ENCODE data around the gene AADACL2.
"Not testable (repeated sequence)": the region's sequence is repeated elsewhere in the genome, so short reads cannot be mapped to it uniquely, and the experiment has no call there.

Gene AADACL2

GRCh38 chr3:151733613-151734012 lies at the start of gene AADACL2:
Gene AADACL2 (plus strand): TSS chr3:151733927. CDS start chr3:151734036, 109 bp downstream.
- DNase-seq, result no peak

- DNase-seq, result no peak
Measured at GRCh38 chr3:151684094-151684493, 49.6 kb upstream of the AADACL2 start.

GRCh38 chr3:151686257-151686656 lies 47.5 kb upstream of the AADACL2 start:
- DNase-seq, result no peak

GRCh38 chr3:151687076-151687475 lies 46.7 kb upstream of the AADACL2 start:
- no peak for DNase-seq

GRCh38 chr3:151688571-151688970 lies 45.2 kb upstream of the AADACL2 start:
- no peak for DNase-seq

GRCh38 chr3:151690645-151691044 lies 43.1 kb upstream of the AADACL2 start:
- no peak for DNase-seq

- no peak for DNase-seq
Measured at GRCh38 chr3:151697496-151697895, 36.2 kb upstream of the AADACL2 start.

GRCh38 chr3:151707216-151707615 lies 26.5 kb upstream of the AADACL2 start:
- DNase-seq, result no peak

- no peak for DNase-seq
Measured at GRCh38 chr3:151708868-151709267, 24.9 kb upstream of the AADACL2 start.

GRCh38 chr3:151709847-151710246 lies 23.9 kb upstream of the AADACL2 start:
- DNase-seq, result no peak

- DNase-seq, result no peak
Measured at GRCh38 chr3:151721294-151721693, 12.4 kb upstream of the AADACL2 start.

- no peak for DNase-seq
Measured at GRCh38 chr3:151722856-151723255, 10.9 kb upstream of the AADACL2 start.

- no peak for DNase-seq
Measured at GRCh38 chr3:151724576-151725562, 8.9 kb upstream of the AADACL2 start.

- DNase-seq, result no peak
Measured at GRCh38 chr3:151726016-151726415, 7.7 kb upstream of the AADACL2 start.

GRCh38 chr3:151732861-151733260 lies 866 bp upstream of the AADACL2 start:
- no peak for DNase-seq

GRCh38 chr3:151740581-151740980 lies 6.9 kb downstream of the AADACL2 start:
- no peak for DNase-seq

- no peak for DNase-seq
Measured at GRCh38 chr3:151743855-151744254, 10.1 kb downstream of the AADACL2 start.

GRCh38 chr3:151750181-151750580 lies 16.5 kb downstream of the AADACL2 start:
- DNase-seq, result no peak

- no peak for DNase-seq
Measured at GRCh38 chr3:151750678-151751077, 17.0 kb downstream of the AADACL2 start.

GRCh38 chr3:151751161-151751560 lies 17.4 kb downstream of the AADACL2 start:
- DNase-seq, result no peak

GRCh38 chr3:151753846-151754245 lies 20.1 kb downstream of the AADACL2 start:
- DNase-seq, result no peak

- no peak for DNase-seq
Measured at GRCh38 chr3:151761581-151761980, 27.9 kb downstream of the AADACL2 start.

GRCh38 chr3:151764699-151765098 lies 31.0 kb downstream of the AADACL2 start:
- DNase-seq, result not testable (repeated sequence)

Data from anterior cingulate cortex (tissue), 58 donors.